Subcutaneous abdominal adipose tissue (tissue), 5 donors: Measurements from ENCODE around the gene LANCL2.

Experiments used
- H3K27ac ChIP-seq: one replicate; pipeline ENCODE4 v1.7.0; 2013; ENCODE audit warnings: low read depth, mild to moderate bottlenecking, inconsistent platforms, low read length, moderate library complexity
- H3K27me3 ChIP-seq, 5 donors: one replicate each; pipeline ENCODE4 v1.7.0; 2013; ENCODE audit warnings: low read length in 5 of 5, inconsistent platforms in 1 of 5; ENCODE audit not compliant: control insufficient read depth in 5 of 5, insufficient read depth in 4 of 5
- H3K36me3 ChIP-seq, 5 donors: one replicate each; pipeline ENCODE4 v1.7.0; 2013; ENCODE audit warnings: low read length in 5 of 5; ENCODE audit not compliant: control insufficient read depth in 5 of 5, insufficient read depth in 5 of 5
- H3K4me1 ChIP-seq, 5 donors: one replicate each; pipeline ENCODE4 v1.7.0; 2013; ENCODE audit warnings: low read length in 5 of 5, mild to moderate bottlenecking in 3 of 5, moderate library complexity in 1 of 5; ENCODE audit not compliant: control insufficient read depth in 5 of 5, insufficient read depth in 5 of 5
- H3K4me3 ChIP-seq, 5 donors: one replicate each; pipeline ENCODE4 v1.7.0; 2013; ENCODE audit warnings: low read length in 5 of 5, low read depth in 1 of 5
- H3K9ac ChIP-seq, 5 donors: one replicate each; pipeline ENCODE4 v1.7.0; 2013; ENCODE audit warnings: low read length in 5 of 5, mild to moderate bottlenecking in 4 of 5, moderate library complexity in 3 of 5
- H3K9me3 ChIP-seq, 5 donors: one replicate each; pipeline ENCODE4 v1.7.0; 2013; ENCODE audit warnings: low read length in 5 of 5; ENCODE audit not compliant: control insufficient read depth in 5 of 5
- donor health status: healthy.
- donor health status: healthy.
- donor health status: healthy.
- donor health status: healthy.
- donor health status: healthy.

Gene LANCL2

GRCh38 chr7:55474944-55475854, 110.1 kb downstream of the LANCL2 start:
- Histone ChIP-seq H3K9ac (no peak overlapping the region), H3K9me3 (no peaks in the 10 kb centered on the region), H3K36me3 (peaks cover 0 to 51% (median 15%) of the 10 kb centered on the region in 5 donors), H3K4me1 (peaks cover 0 to 15% (median 12%) of the 10 kb centered on the region in 5 donors), H3K27ac (no peak overlapping the region), H3K4me3 (no peak overlapping the region), H3K27me3 (no peaks in the 10 kb centered on the region)

GRCh38 chr7:55475855-55476803, 111.0 kb downstream of the LANCL2 start:
- H3K27me3 ChIP-seq = no peaks in the 10 kb centered on the region
- no peak overlapping the region for H3K9ac ChIP-seq
- peaks cover 0 to 55% (median 15%) of the 10 kb centered on the region in 5 donors for H3K36me3 ChIP-seq
- H3K27ac ChIP-seq = no peak overlapping the region
- peaks cover 0 to 15% (median 10%) of the 10 kb centered on the region in 5 donors for H3K4me1 ChIP-seq
- no peaks in the 10 kb centered on the region for H3K9me3 ChIP-seq
- no peak overlapping the region for H3K4me3 ChIP-seq

- H3K27me3 ChIP-seq = no peaks in the 10 kb centered on the region
- peaks cover 0 to 50% (median 15%) of the 10 kb centered on the region in 5 donors for H3K36me3 ChIP-seq
- H3K4me3 ChIP-seq = no peak overlapping the region
- H3K27ac ChIP-seq = no peak overlapping the region
- H3K4me1 ChIP-seq = peaks cover 0 to 15% (median 10%) of the 10 kb centered on the region in 5 donors
- no peaks in the 10 kb centered on the region for H3K9me3 ChIP-seq
- H3K9ac ChIP-seq = no peak overlapping the region
Observed at GRCh38 chr7:55476852-55477780, 112.0 kb downstream of the LANCL2 start.

- Histone ChIP-seq H3K27me3 (no peaks in the 10 kb centered on the region), H3K36me3 (peaks cover 0 to 50% (median 14%) of the 10 kb centered on the region in 5 donors), H3K9ac (no peak overlapping the region), H3K27ac (no peak overlapping the region), H3K9me3 (no peaks in the 10 kb centered on the region), H3K4me1 (peaks cover 0 to 15% (median 10%) of the 10 kb centered on the region in 5 donors), H3K4me3 (no peak overlapping the region)
Observed at GRCh38 chr7:55477781-55478374, 112.7 kb downstream of the LANCL2 start.

- Histone ChIP-seq H3K4me1 (peaks cover 0 to 15% (median 10%) of the 10 kb centered on the region in 5 donors), H3K9ac (no peak overlapping the region), H3K27me3 (no peaks in the 10 kb centered on the region), H3K4me3 (no peak overlapping the region), H3K36me3 (peaks cover 0 to 47% (median 14%) of the 10 kb centered on the region in 5 donors), H3K9me3 (no peaks in the 10 kb centered on the region), H3K27ac (no peak overlapping the region)
Observed at GRCh38 chr7:55478700-55479099, 113.6 kb downstream of the LANCL2 start.

- Histone ChIP-seq H3K27me3 (no peaks in the 10 kb centered on the region), H3K36me3 (peaks cover 0 to 33% (median 14%) of the 10 kb centered on the region in 5 donors), H3K9ac (no peak overlapping the region), H3K4me1 (peaks cover 2 to 20% (median 16%) of the 10 kb centered on the region in 5 donors), H3K27ac (no peak overlapping the region), H3K9me3 (no peaks in the 10 kb centered on the region), H3K4me3 (no peak overlapping the region)
Observed at GRCh38 chr7:55481155-55481554, 116.0 kb downstream of the LANCL2 start.

GRCh38 chr7:55483046-55483445, 117.9 kb downstream of the LANCL2 start:
- H3K36me3 ChIP-seq = peaks cover 0 to 28% (median 11%) of the 10 kb centered on the region in 5 donors
- H3K9me3 ChIP-seq = no peaks in the 10 kb centered on the region
- peaks cover 2 to 19% (median 15%) of the 10 kb centered on the region in 5 donors for H3K4me1 ChIP-seq
- no peak overlapping the region for H3K27ac ChIP-seq
- H3K9ac ChIP-seq = no peak overlapping the region
- no peak overlapping the region for H3K4me3 ChIP-seq
- H3K27me3 ChIP-seq = no peaks in the 10 kb centered on the region
